HG03095 (cell line): Measurements from ENCODE around the gene TTYH3.

Experiments used
- ATAC-seq: cut with Tn5 transposase; IDR thresholded peaks from one replicate; pipeline ENCODE4 v1.9.1; 2021; ENCODE audit warnings: moderate library complexity; ENCODE audit not compliant: unreplicated experiment

TTYH3 gene

GRCh38 chr7:2614631-2615330, 17.0 kb upstream of the TTYH3 start:
- ATAC-seq = no peak

- no peak for ATAC-seq
These were observed 15.1 kb upstream of the TTYH3 start for GRCh38 chr7:2616387-2617324.

- ATAC-seq = no peak
These were observed 14.4 kb upstream of the TTYH3 start for GRCh38 chr7:2617325-2617905.

GRCh38 chr7:2619116-2619515, 12.7 kb upstream of the TTYH3 start:
- ATAC-seq = no peak

GRCh38 chr7:2621061-2621828, 10.5 kb upstream of the TTYH3 start:
- no peak for ATAC-seq

GRCh38 chr7:2621948-2622640, 9.7 kb upstream of the TTYH3 start:
- no peak for ATAC-seq

- no peak for ATAC-seq
These were observed 8.7 kb upstream of the TTYH3 start for GRCh38 chr7:2622869-2623697.

- no peak for ATAC-seq
These were observed 8.1 kb upstream of the TTYH3 start for GRCh38 chr7:2623698-2624014.

- no peak for ATAC-seq
These were observed 7.4 kb upstream of the TTYH3 start for GRCh38 chr7:2624293-2624886.

GRCh38 chr7:2626498-2627117, 5.2 kb upstream of the TTYH3 start:
- no peak for ATAC-seq

- no peak for ATAC-seq
These were observed 4.3 kb upstream of the TTYH3 start for GRCh38 chr7:2627258-2628129.

- ATAC-seq = no peak
These were observed 3.7 kb upstream of the TTYH3 start for GRCh38 chr7:2628130-2628482.

GRCh38 chr7:2628891-2629290, 2.9 kb upstream of the TTYH3 start:
- no peak for ATAC-seq

GRCh38 chr7:2629746-2630681, 1.8 kb upstream of the TTYH3 start:
- no peak for ATAC-seq

GRCh38 chr7:2632733-2633537, 1.1 kb downstream of the TTYH3 start:
- no peak for ATAC-seq
